Psoas muscle (tissue), 8 donors: ENCODE data around the gene VPS13D. TPM values are rescaled to one million over a fixed set of nuclear protein-coding genes. Genes with fewer than 3 reads are reported as not detected.
A peak's percentile ranks its signal among the peaks of the same experiment; 100 is the strongest.

Experiments used
- ATAC-seq, 4 donors: fragments of 200-7000 bp; cut with Tn5 transposase; one replicate each; pipeline ENCODE4 v1.9.1; 2020; ENCODE audit warnings: moderate library complexity in 3 of 4, mild to moderate bottlenecking in 2 of 4
- DNase-seq, 2 donors: peaks; one replicate each; pipeline ENCODE4 v3.0.0-alpha.2; 2020
- H3K27ac ChIP-seq: fragments of 200-600 bp; one replicate; pipeline ENCODE4 v1.8.0; 2022
- H3K27me3 ChIP-seq, 3 donors: fragments of 200-600 bp in 1 of 3; one replicate each; pipeline versions ENCODE4 v1.6.1 to v1.8.0; 2013 to 2022; ENCODE audit warnings: low read length in 2 of 3, mild to moderate bottlenecking in 2 of 3, moderate library complexity in 1 of 3; ENCODE audit not compliant: insufficient read depth in 3 of 3
- H3K36me3 ChIP-seq, 2 donors: fragments of 200-600 bp in 1 of 2; one replicate each; pipeline versions ENCODE4 v1.6.1 to v1.8.0; 2013 to 2022; ENCODE audit warnings: low read depth in 1 of 2, mild to moderate bottlenecking in 1 of 2, moderate library complexity in 1 of 2; ENCODE audit not compliant: insufficient read depth in 1 of 2
- H3K4me1 ChIP-seq: fragments of 200-600 bp; one replicate; pipeline ENCODE4 v1.8.0; 2022
- H3K4me3 ChIP-seq: fragments of 200-600 bp; one replicate; pipeline ENCODE4 v1.8.0; 2022; ENCODE audit warnings: mild to moderate bottlenecking
- H3K9me3 ChIP-seq: fragments of 200-600 bp; one replicate; pipeline ENCODE4 v1.8.0; 2022
- CTCF ChIP-seq: fragments of 200-600 bp; IDR thresholded peaks from one replicate; pipeline ENCODE4 v1.8.0; 2022; ENCODE audit warnings: antibody characterized with exemption
- WGBS, 3 donors: extraction: QIAGEN DNeasy Blood & Tissue Kit; methylation state at CpG; one replicate each; pipeline versions ENCODE4 v1.1.6 to v1.1.7; 2013; 5-methylcytosine and 5-hydroxymethylcytosine counted together
- intact Hi-C, 2 donors: fragments of 100-400 bp; cut with DNase I; formaldehyde crosslinking; loops; one replicate each; pipeline versions ENCODE4 v1.11.0 to v1.14.2; 2022
- polyA plus RNA-seq, 3 donors: library from polyadenylated mRNA; stranded (reverse); fragments of 200-250 nt; gene quantifications; one replicate each; pipeline ENCODE4 v1.2.3, GENCODE V29; 2013
- total RNA-seq, 4 donors: library from RNA; stranded (reverse); fragmentation: NEBNext Ultra II Directional in 2 of 4; extraction: Animal tissue kit (Norgen Biotek cat#: 25700) in 2 of 4; gene quantifications; one replicate each; pipeline versions ENCODE4 v1.2.1 to v1.2.4, GENCODE V29; 2021 to 2023
- donor health status: healthy with polysubstance abuse.
- donor health status: DM: no; HTN: no; CAD: no; lungs with moderate emphysema.
- donor health status: Bipolar disorder and iron deficiency.
- donor health status: healthy.
- donor health status: DM: yes; HTN: yes; CAD: no.
- donor health status: DM: no; HTN: no; CAD: no.
- donor health status: DM: no; HTN: no; CAD: no.
- donor health status: DM: yes; HTN: yes; CAD: no.

The VPS13D gene
- total and polyA plus RNA-seq, 7 donors, result 19.9 to 69.1 (median 45.3) TPM

- Histone ChIP-seq H3K9me3 (no peaks in the 10 kb centered on the region), H3K4me1 (peaks cover 67% of the 10 kb centered on the region)
- intact Hi-C loops, result loop anchor here in 1 of 2 donors (10.0 kb wide), 1 partner anchor 64 kb away; no protein-coding TSS in a partner anchor
Observed at GRCh38 chr1:12340544-12340930, 110.7 kb downstream of the VPS13D start.

GRCh38 chr1:12341667-12342066 is 111.8 kb downstream of the VPS13D start:
- TF ChIP-seq CTCF, result no peak
- H3K27ac ChIP-seq, result no peak overlapping the region
- no peaks in the 10 kb centered on the region for H3K27me3 ChIP-seq
- 82 to 96% (median 90%) methylated on average over 6 of the region's 6 CpGs for WGBS, 3 donors
- intact Hi-C loops, result loop anchor here in 1 of 2 donors (10.0 kb wide), 1 partner anchor 63 kb away; no protein-coding TSS in a partner anchor
- H3K9me3 ChIP-seq, result no peaks in the 10 kb centered on the region
- DNase-seq (no peak), ATAC-seq (no peak)
- H3K36me3 ChIP-seq, result peaks cover 0 to 47% of the 10 kb centered on the region in 2 donors
- H3K4me1 ChIP-seq, result peaks cover 62% of the 10 kb centered on the region
- H3K4me3 ChIP-seq, result no peak overlapping the region

More at GRCh38 chr1:12340544-12340930, 110.7 kb downstream of the VPS13D start:
- Histone ChIP-seq H3K27ac (peak overlapping the region; percentile 44), H3K27me3 (no peaks in the 10 kb centered on the region), H3K36me3 (peaks cover 0 to 45% of the 10 kb centered on the region in 2 donors), H3K4me3 (no peak overlapping the region)
- WGBS, 3 donors, result 61 to 77% (median 69%) methylated on average over 3 of the region's 3 CpGs
- no peak for TF ChIP-seq CTCF
- no peak for ATAC-seq
- DNase-seq, result no peak

- no peaks in the 10 kb centered on the region for H3K9me3 ChIP-seq
- ATAC-seq, result peak in 2 of 4 donors; percentile 17 to 29
- peak overlapping the region; percentile 48 for H3K4me3 ChIP-seq
- peaks cover 0 to 55% of the 10 kb centered on the region in 2 donors for H3K36me3 ChIP-seq
- H3K27ac ChIP-seq, result peak overlapping the region; percentile 40
- intact Hi-C loops, result loop anchor here in 1 of 2 donors (10.0 kb wide), 1 partner anchor 62 kb away; no protein-coding TSS in a partner anchor
- peaks cover 55% of the 10 kb centered on the region for H3K4me1 ChIP-seq
- H3K27me3 ChIP-seq, result no peaks in the 10 kb centered on the region
- TF ChIP-seq CTCF, result no peak
- 36 to 52% (median 38%) methylated on average over 8 of the region's 8 CpGs for WGBS, 3 donors
- no peak for DNase-seq
Observed at GRCh38 chr1:12342401-12343003, 112.7 kb downstream of the VPS13D start.

GRCh38 chr1:12343823-12344487 is 114.1 kb downstream of the VPS13D start:
- H3K9me3 ChIP-seq, result no peaks in the 10 kb centered on the region
- H3K4me3 ChIP-seq, result peak overlapping the region; percentile 48
- ATAC-seq, result no peak
- TF ChIP-seq CTCF, result no peak
- 62 to 69% (median 63%) methylated on average over 2 of the region's 2 CpGs for WGBS, 3 donors
- no peaks in the 10 kb centered on the region for H3K27me3 ChIP-seq
- peaks cover 41% of the 10 kb centered on the region for H3K4me1 ChIP-seq
- H3K36me3 ChIP-seq, result peaks cover 2 to 68% of the 10 kb centered on the region in 2 donors
- intact Hi-C loops, result loop anchor here in 1 of 2 donors (10.0 kb wide), 1 partner anchor 61 kb away; no protein-coding TSS in a partner anchor
- no peak for DNase-seq
- peak overlapping the region; percentile 54 for H3K27ac ChIP-seq
